A673 (cell line): Measurements from ENCODE around the gene PLK2.

Source experiments
- CTCF ChIP-seq: fragments of 300-800, 200-600 bp; sonication (generic); conservative IDR thresholded peaks from 2 replicates; pipeline ENCODE4 v1.5.1; 2017; ENCODE audit warnings: low read depth, mild to moderate bottlenecking, antibody characterized with exemption, low read length, moderate library complexity, mixed read lengths
- EZH2 ChIP-seq: fragments of 200-600 bp; sonication (generic); IDR thresholded peaks from 2 replicates; pipeline ENCODE4 v1.6.1; 2017; ENCODE audit warnings: borderline replicate concordance, low read depth, mild to moderate bottlenecking, mixed read lengths, antibody characterized with exemption, low read length; ENCODE audit not compliant: poor library complexity, severe bottlenecking

GRCh38 chr5:58454025-58454424 is 5.9 kb downstream of the PLK2 start:
- TF ChIP-seq EZH2 (no peak), CTCF (no peak)
